NCI-H82 treated with DMSO at 0.1 percent for 48 hours (cell line): ENCODE data around the gene CSTF1.

Experiments used
- DNase-seq: peaks from one replicate; lab custom pipeline; 2025; ENCODE audit not compliant: unreplicated experiment; lab: John Stamatoyannopoulos, UW

The CSTF1 gene

GRCh38 chr20:56426926-56427325, 34.5 kb downstream of the CSTF1 start:
- DNase-seq, result no peak

- DNase-seq, result no peak
These were observed 35.4 kb downstream of the CSTF1 start for GRCh38 chr20:56427797-56428196.

GRCh38 chr20:56428410-56428809, 36.0 kb downstream of the CSTF1 start:
- DNase-seq, result no peak

DNA sequence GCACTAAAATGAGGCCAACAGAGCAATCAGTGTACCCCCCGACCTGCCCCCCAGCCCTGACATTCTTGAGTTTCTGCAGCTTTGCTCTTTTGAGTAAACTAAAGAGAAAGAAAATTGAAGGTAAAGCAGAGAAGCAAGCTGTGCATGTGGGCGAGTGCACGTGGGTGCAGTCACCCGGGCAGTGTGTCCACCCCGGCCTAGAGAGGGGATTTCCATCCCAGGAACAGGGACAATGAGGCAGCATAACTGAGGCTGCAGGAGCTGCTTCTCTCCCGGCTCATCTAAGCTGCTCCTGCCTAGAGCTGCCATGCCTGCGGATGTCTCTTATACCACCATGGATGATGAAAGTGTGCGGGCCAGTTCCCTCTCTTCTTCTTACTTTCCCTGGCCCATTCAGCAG, 36.4 kb downstream of the CSTF1 start:
- no peak for DNase-seq

DNA sequence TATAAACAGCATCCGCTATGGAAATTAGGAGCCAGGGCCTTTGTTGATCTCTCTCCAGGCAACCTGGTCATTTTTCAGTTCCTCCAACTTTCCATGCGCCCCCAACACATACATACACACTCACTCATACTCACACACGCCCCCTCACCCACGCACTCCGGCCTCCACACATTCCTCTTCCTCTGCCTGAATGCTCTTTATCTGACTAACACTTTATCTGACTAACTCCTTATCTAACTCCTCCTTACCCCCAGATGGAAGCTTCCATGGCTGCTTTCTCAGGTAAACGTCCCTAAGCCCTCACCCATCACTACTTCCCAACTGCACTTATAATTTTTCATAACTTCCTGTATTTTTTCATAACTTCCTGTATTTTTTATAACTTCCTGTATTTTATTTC, 37.1 kb downstream of the CSTF1 start:
- DNase-seq, result no peak

- DNase-seq, result no peak
These were observed 37.5 kb downstream of the CSTF1 start for GRCh38 chr20:56429941-56430340.

- DNase-seq, result no peak
These were observed 38.0 kb downstream of the CSTF1 start for GRCh38 chr20:56430461-56430860.

DNA sequence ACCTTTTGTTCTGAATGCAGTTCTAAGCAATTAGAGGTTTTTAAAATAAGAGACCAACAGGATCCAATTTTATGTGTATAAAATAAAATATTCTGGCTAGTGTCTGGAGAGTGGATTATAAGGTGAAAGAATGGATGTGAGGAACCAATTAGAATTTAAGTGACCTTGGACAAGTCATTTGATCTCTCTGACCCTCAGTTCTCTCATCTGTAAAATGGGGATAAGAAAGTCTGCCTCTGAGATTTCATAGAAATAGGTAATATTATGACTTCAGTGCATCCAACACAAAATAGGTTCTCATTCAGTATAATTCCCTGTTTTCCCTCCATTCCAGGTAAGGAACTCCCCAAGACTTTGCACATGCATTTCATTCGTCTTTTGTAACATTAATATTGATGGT, 38.5 kb downstream of the CSTF1 start:
- no peak for DNase-seq

DNA sequence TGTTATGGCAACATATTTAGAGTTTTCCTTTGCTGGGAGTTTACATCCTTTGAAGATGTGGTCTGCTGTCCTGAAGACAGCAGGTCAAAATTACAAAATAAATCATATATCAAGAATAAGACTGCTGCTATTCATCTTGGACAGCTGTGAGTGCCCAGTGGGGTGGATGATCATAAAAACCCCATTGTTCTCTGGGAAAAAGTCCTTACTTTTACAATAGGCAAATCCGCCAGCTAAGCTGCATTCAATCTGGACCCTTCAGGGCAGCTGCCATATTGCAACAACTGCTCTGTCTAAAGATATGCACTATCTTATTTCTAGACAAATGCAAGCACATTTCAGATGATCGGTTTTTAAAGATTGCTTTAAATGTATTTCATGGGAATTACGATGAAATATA, 39.0 kb downstream of the CSTF1 start:
- no peak for DNase-seq

DNA sequence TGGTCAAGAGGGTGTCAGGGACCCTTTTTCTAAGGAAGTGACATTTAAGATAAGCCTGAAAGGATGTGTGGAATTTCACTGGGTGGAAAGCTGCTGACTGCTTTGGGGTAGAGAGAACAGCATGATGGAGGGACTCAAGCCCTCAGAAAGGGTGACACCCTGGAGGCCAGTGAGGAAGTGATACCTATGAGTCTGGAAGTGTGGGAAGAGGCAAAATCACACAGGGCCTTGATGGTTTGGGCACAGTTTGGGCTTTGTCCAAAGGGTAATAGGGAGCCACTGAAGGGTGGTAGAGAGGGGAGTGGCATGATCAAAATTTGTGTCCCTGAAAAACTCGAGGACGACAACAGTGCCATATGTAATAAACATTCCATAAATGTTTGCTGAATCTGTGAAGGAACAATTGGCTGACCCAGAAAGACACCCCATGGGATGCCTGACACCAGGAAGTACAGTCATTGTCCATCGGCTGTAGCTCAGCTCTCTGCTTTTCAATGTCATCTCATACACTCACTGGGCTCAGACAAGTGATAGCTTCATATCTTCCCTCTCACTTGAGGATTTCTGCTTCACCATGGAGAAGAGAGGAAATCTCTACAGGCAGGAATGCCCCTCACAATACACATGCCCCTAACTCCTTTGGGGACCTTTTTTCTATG, 40.9 kb downstream of the CSTF1 start:
- no peak for DNase-seq

GRCh38 chr20:56433880-56434255, 41.4 kb downstream of the CSTF1 start:
- no peak for DNase-seq

- DNase-seq, result no peak
These were observed 44.9 kb downstream of the CSTF1 start for GRCh38 chr20:56437196-56437960.

GRCh38 chr20:56438284-56438683, 45.8 kb downstream of the CSTF1 start:
- DNase-seq, result no peak

DNA sequence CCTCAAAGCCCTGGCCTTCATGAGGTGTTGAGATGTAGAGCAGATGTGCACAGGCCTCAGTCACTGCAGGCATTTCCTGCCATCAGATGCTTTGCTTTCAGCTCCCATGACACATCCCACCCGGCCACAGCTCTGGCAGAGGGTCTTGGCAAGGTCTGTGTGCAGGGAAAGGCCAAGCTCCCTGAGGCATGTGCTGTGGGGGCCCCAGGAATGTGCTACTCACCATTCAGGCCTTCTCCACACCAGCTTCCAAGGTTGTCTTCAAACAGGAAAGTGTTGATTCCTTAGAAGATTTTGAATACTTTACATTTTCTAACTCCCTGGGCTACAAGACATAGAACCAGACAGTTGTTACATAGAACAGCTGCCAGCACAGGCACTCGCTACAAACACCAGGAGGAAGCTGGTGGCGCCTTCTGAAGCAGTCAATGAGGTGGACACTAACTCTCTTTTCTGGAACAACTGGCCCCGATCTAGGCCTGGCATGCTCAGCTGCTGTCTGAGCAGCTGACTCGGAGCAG, 47.4 kb downstream of the CSTF1 start:
- no peak for DNase-seq

DNA sequence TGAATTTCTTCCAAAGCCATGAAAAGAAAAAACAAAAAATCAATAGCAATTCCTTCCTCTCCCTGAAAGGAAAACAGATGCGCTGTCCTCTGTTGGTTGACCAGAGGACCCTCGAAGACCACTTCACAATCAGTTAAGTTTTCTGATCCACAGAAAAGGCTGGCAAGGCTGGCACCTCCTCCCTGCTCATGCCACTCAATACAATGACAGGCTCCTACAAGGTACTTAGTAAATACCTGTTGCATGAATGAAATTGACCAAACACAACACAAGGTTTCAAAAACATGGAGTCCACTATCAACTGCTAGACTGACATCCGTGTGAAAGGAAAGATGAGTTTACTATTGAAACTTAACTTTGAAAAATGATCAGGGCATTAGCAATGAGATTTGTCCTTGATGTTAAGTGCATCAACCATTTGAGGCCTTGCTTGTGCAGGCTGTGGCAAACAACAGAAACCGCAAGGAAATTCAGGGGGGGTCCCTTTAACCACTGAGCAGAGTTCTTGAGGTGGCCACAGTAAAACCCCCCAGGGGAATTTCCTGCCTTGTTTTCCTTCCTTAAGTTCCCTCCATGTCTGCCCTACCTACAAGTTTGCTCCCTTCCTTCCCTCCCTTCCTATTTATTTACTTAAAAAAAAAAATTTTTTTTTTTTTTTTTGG, 48.0 kb downstream of the CSTF1 start:
- DNase-seq, result no peak

GRCh38 chr20:56442389-56443365, 50.2 kb downstream of the CSTF1 start:
- DNase-seq, result no peak

DNA sequence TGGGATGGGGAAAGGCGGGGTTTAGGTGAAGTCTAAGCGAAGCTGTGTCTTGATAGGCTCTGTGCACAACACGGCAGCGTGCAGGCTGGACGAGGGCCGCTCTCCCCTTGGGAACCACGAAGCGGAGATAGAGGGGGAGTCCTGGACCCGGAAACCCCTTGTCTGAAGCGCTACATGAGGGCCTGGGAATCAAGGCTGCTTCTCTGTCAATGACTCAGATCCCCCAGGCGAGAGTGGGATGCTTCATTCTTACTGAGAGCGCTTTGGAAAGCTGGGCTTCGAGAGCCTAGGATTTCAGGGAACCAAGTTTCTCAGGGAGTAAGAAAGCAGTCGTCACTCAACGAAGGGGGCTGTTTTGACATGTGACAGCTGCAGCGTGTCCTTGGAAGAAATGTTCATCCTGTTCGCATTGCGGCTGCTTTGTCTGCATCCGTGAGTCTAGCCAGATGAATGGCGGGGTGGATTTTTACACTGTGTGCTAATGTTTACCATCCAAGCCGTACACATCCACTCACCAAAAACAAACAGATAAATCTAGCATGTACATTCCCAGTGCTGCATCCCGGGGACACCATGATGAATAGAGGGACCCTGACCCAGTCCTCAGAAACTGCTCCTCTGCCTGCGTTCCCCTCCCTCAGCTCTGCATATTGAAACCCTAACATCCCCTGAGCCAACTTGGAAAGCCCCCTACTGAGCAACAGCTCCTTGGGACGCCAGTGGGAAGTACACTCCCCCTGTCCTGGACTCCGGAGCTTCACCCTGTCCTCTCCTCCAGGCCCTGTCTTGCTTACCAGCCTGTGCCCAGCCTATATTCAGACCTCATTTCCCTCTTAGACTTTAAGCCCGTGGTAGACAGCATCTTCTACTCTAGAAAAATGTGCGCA, 51.5 kb downstream of the CSTF1 start:
- DNase-seq, result no peak

GRCh38 chr20:56445130-56445529, 52.7 kb downstream of the CSTF1 start:
- no peak for DNase-seq

DNA sequence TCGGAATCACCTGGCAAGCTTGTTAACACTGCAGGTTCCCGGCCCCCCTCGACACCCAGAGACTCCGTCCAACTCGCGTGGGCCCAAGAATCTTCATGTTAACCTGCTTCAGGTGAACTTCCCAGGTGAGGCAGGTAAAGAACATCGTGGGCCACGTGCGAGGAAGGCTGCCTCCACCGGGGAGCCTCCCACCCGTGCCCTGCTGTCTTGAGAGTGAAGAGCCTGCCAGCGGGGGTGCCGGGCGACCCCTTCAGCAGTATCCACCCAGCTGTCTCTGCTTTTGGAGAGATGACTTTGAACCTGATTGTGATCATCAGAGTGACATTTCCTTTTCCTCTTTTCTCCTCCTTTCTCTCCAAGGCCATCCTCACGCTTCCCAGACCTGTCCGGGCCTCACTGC, 53.1 kb downstream of the CSTF1 start:
- DNase-seq, result no peak

DNA sequence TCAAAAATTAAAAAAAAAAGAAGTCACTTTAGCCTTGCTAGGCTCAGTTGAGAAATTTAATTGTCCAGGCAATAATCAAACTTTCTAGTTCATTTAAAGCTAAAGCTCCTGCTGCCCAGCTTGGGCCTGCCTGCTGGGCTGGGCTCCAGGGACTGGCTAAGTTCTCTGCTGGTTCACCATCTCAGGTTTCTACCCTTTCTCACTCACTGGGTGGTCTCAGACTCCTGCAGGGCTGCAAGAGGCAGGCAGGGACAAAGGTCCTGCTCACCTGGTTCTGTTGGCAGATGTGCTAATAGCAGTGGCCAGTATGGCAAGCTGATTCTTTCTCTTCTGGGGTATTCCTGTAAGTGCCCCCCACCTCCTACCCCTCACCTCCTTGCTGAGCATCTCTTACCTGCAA, 54.8 kb downstream of the CSTF1 start:
- no peak for DNase-seq
